Activated CD4-positive, alpha-beta T cell treated with anti-CD3 and anti-CD28 coated beads, Interleukin-2, amount 10 ng/mL, durations not matched to agents 7 days and 5 days (primary cell): ENCODE results near the gene ILRUN. TPM values are rescaled to one million over a fixed set of nuclear protein-coding genes. Genes with fewer than 3 reads are reported as not detected.
"Not testable (repeated sequence)": the region's sequence is repeated elsewhere in the genome, so short reads cannot be mapped to it uniquely, and the experiment has no call there.

Source experiments
- CTCF ChIA-PET: fragments of 350-600 bp; sonication (Branson Sonifier 250); formaldehyde crosslinking; loops from one replicate; lab custom pipeline; 2021; ENCODE audit warnings: antibody characterized with exemption; lab: Charles Lee
- POLR2A ChIA-PET: fragments of 350-600 bp; sonication (Branson Sonifier 250); formaldehyde crosslinking; loops from one replicate; lab custom pipeline; 2021; ENCODE audit warnings: antibody characterized with exemption; lab: Charles Lee
- DNase-seq: peaks from one replicate; pipeline ENCODE4 v3.0.0-alpha.2; 2020
- H3K27ac Mint-ChIP-seq: one replicate; pipeline ENCODE4 v1.8.0; 2021; ENCODE audit warnings: mild to moderate bottlenecking, moderate library complexity, mixed read lengths
- H3K27me3 Mint-ChIP-seq: one replicate; pipeline ENCODE4 v1.8.0; 2021; ENCODE audit warnings: mixed read lengths
- H3K36me3 Mint-ChIP-seq: one replicate; pipeline ENCODE4 v1.8.0; 2021; ENCODE audit warnings: low read depth, mixed read lengths
- H3K4me1 Mint-ChIP-seq: one replicate; pipeline ENCODE4 v1.8.0; 2021; ENCODE audit warnings: mixed read lengths
- H3K4me3 Mint-ChIP-seq: one replicate; pipeline ENCODE4 v1.8.0; 2021; ENCODE audit warnings: mild to moderate bottlenecking, moderate library complexity, mixed read lengths
- H3K9me3 Mint-ChIP-seq: one replicate; pipeline ENCODE4 v1.8.0; 2021; ENCODE audit warnings: mixed read lengths
- total RNA-seq, 2 experiments: library from RNA; stranded (reverse); gene quantifications; one replicate each; pipeline ENCODE4 v1.2.3, GENCODE V29; 2021

The ILRUN gene
- total RNA-seq, 2 experiments from 2014 or later = 68.0 to 72.0 TPM

DNA sequence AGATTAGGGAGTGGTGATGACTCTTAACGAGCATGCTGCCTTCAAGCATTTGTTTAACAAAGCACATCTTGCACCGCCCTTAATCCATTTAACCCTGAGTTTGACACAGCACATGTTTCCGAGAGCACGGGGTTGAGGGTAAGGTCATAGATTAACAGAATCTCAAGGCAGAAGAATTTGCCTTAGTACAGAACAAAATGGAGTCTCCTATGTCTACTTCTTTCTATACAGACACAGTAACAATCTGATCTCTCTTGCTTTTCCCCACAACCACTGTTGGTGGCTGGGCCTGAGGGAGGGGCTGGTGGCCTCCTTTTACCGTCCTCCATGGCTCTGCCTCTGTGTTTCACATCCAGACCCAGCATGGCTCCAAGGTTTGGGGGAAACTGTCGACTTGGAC is 23.6 kb upstream of the ILRUN start:
- CTCF ChIA-PET, H3K4me3 Mint-ChIP-seq, H3K9me3 Mint-ChIP-seq, DNase-seq, POLR2A ChIA-PET, H3K4me1 Mint-ChIP-seq, H3K27me3 Mint-ChIP-seq, H3K27ac Mint-ChIP-seq, H3K36me3 Mint-ChIP-seq: not testable (repeated sequence)

- H3K27ac Mint-ChIP-seq, H3K36me3 Mint-ChIP-seq, CTCF ChIA-PET, H3K27me3 Mint-ChIP-seq, H3K4me3 Mint-ChIP-seq, POLR2A ChIA-PET, DNase-seq, H3K9me3 Mint-ChIP-seq, H3K4me1 Mint-ChIP-seq: not testable (repeated sequence)
These were observed 23.1 kb upstream of the ILRUN start for GRCh38 chr6:34719646-34720045.

GRCh38 chr6:34718976-34719375 is 22.4 kb upstream of the ILRUN start:
- DNase-seq = no peak
- H3K9me3 Mint-ChIP-seq = no peaks in the 10 kb centered on the region
- peaks cover 6% of the 10 kb centered on the region for H3K27me3 Mint-ChIP-seq
- H3K36me3 Mint-ChIP-seq = no peaks in the 10 kb centered on the region
- POLR2A ChIA-PET = no interaction called here
- H3K4me1 Mint-ChIP-seq = no peaks in the 10 kb centered on the region
- H3K27ac Mint-ChIP-seq = no peak overlapping the region
- H3K4me3 Mint-ChIP-seq = no peak overlapping the region
- CTCF ChIA-PET = no interaction called here

- no peaks in the 10 kb centered on the region for H3K4me1 Mint-ChIP-seq
- no peaks in the 10 kb centered on the region for H3K36me3 Mint-ChIP-seq
- ChIA-PET CTCF (interaction anchor here (0.6 to 1.1 kb wide), 4 partner anchors 8 to 370 kb away, joined by 3 to 4 read pairs (median 4); no protein-coding TSS in a partner anchor), POLR2A (no interaction called here)
- H3K9me3 Mint-ChIP-seq = no peaks in the 10 kb centered on the region
- H3K27ac Mint-ChIP-seq = no peak overlapping the region
- no peak overlapping the region for H3K4me3 Mint-ChIP-seq
- H3K27me3 Mint-ChIP-seq = peaks cover 6% of the 10 kb centered on the region
- no peak for DNase-seq
These were observed 20.9 kb upstream of the ILRUN start for GRCh38 chr6:34717466-34717865.

- H3K36me3 Mint-ChIP-seq = no peaks in the 10 kb centered on the region
- H3K4me1 Mint-ChIP-seq = no peaks in the 10 kb centered on the region
- H3K4me3 Mint-ChIP-seq = no peak overlapping the region
- ChIA-PET CTCF (no interaction called here), POLR2A (interaction anchor here (0.6 kb wide), 1 partner anchor 188 kb away, joined by 5 read pairs; no protein-coding TSS in a partner anchor)
- DNase-seq = no peak
- H3K27me3 Mint-ChIP-seq = peaks cover 6% of the 10 kb centered on the region
- H3K9me3 Mint-ChIP-seq = no peaks in the 10 kb centered on the region
- H3K27ac Mint-ChIP-seq = peak overlapping the region; percentile 68
These were observed 18.1 kb upstream of the ILRUN start for GRCh38 chr6:34714663-34715062.

GRCh38 chr6:34712881-34713280 is 16.3 kb upstream of the ILRUN start:
- H3K4me1 Mint-ChIP-seq, H3K9me3 Mint-ChIP-seq, H3K4me3 Mint-ChIP-seq, H3K27me3 Mint-ChIP-seq, DNase-seq, H3K36me3 Mint-ChIP-seq, CTCF ChIA-PET, H3K27ac Mint-ChIP-seq, POLR2A ChIA-PET: not testable (repeated sequence)

DNA sequence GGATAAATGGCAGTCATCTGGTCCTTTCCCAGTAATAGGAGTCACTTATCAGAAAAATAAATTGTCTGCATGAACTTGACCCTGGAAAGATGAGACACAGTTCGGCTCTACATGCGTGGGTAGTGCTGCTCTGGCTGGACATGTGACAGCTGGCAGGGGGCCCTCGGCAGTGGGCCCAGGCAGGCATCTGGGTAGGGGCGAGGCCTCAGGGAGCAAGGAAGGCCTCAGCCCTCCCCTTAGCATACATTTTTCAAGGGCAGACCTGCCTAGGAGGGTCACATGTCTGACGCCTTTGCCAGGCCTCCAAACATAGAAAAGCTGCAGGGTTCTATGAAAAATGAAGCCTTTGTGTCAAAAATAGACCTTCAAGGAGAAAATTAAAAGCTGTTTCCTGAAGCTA is 12.8 kb upstream of the ILRUN start:
- CTCF ChIA-PET = interaction anchor here (0.6 to 1.0 kb wide), 2 partner anchors 8 to 53 kb away, joined by 3 to 4 read pairs; no protein-coding TSS in a partner anchor
- H3K9me3 Mint-ChIP-seq = no peaks in the 10 kb centered on the region
- DNase-seq = no peak
- no peaks in the 10 kb centered on the region for H3K27me3 Mint-ChIP-seq
- no peaks in the 10 kb centered on the region for H3K36me3 Mint-ChIP-seq
- H3K27ac Mint-ChIP-seq = no peak overlapping the region
- POLR2A ChIA-PET = no interaction called here
- peaks cover 10% of the 10 kb centered on the region for H3K4me1 Mint-ChIP-seq
- no peak overlapping the region for H3K4me3 Mint-ChIP-seq

DNA sequence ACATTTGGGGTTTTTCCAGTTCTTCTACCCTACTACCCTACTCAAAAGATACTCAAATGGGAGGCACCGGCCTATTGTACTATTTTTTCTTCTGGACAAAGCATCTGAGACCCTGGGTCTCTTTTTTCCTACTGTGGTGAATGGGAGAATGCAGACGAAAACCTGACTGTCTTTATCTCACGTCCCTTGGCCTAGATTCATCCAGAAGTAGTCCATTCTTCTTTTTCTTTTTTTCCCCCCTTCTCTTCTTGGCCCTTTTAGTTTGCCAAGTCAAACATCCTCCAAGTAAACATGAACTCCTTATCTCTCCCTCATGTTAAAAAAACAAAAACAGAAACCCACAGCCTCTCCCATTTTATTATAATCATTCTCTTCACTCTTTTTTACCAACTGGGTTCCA is 8.7 kb upstream of the ILRUN start:
- Mint-ChIP-seq H3K27me3 (no peaks in the 10 kb centered on the region), H3K27ac (peak overlapping the region; percentile 57), H3K4me1 (peaks cover 12% of the 10 kb centered on the region), H3K4me3 (no peak overlapping the region), H3K36me3 (no peaks in the 10 kb centered on the region), H3K9me3 (no peaks in the 10 kb centered on the region)
- POLR2A ChIA-PET = no interaction called here
- no peak for DNase-seq
- CTCF ChIA-PET = no interaction called here

DNA sequence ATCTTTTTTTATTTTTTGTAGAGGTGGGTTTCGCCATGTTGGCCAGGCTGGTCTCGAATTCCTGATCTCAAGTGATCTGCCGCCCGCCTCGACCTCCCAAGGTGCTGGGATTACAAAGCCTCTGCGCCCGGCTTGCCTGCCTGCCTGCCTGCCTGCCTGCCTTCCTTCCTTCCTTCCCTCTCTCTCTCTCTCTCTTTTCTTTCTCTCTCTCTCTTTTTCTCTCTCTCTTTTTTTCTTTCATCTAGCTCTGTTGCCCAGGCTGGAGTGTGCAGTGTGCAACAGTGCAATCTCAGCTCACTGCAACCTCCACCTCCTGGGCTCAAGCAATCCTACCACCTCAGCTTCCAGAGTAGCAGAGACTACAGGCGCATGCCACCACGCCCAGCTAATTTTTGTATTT is 4.6 kb upstream of the ILRUN start:
- Mint-ChIP-seq H3K36me3 (no peaks in the 10 kb centered on the region), H3K4me3 (no peak overlapping the region), H3K4me1 (peaks cover 26% of the 10 kb centered on the region), H3K27me3 (no peaks in the 10 kb centered on the region), H3K9me3 (no peaks in the 10 kb centered on the region), H3K27ac (no peak overlapping the region)
- CTCF ChIA-PET = interaction anchor here (0.6 kb wide), 1 partner anchor 231 kb away, joined by 3 read pairs; no protein-coding TSS in a partner anchor
- no peak for DNase-seq
- POLR2A ChIA-PET = no interaction called here

- Mint-ChIP-seq H3K27me3 (no peaks in the 10 kb centered on the region), H3K36me3 (peaks cover 17% of the 10 kb centered on the region), H3K4me3 (peak overlapping the region; percentile 96), H3K27ac (no peak overlapping the region), H3K4me1 (peaks cover 40% of the 10 kb centered on the region), H3K9me3 (no peaks in the 10 kb centered on the region)
- no peak for DNase-seq
- ChIA-PET POLR2A (no interaction called here), CTCF (no interaction called here)
These were observed 1.5 kb upstream of the ILRUN start for GRCh38 chr6:34697904-34698559.

DNA sequence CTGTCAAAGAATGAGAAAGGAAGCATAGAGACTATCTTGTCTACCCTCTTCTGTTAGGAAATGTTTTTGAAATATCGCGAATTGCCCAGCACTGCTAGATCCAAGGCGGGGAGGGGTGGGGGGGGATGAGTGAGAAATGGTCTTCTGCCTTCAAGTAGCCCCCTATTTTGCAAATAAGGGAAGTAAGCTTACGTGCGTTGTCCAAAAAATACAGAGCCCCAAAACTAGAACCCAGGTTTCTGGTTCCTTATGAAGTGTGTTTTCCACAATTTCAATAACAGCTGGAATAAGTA is 923 bp upstream of the ILRUN start:
- POLR2A ChIA-PET = no interaction called here
- CTCF ChIA-PET = no interaction called here
- H3K27ac Mint-ChIP-seq = peak overlapping the region; percentile 99
- H3K4me1 Mint-ChIP-seq = peaks cover 40% of the 10 kb centered on the region
- no peak for DNase-seq
- no peaks in the 10 kb centered on the region for H3K27me3 Mint-ChIP-seq
- H3K9me3 Mint-ChIP-seq = no peaks in the 10 kb centered on the region
- peak overlapping the region; percentile 96 for H3K4me3 Mint-ChIP-seq
- peaks cover 17% of the 10 kb centered on the region for H3K36me3 Mint-ChIP-seq

- no peaks in the 10 kb centered on the region for H3K9me3 Mint-ChIP-seq
- no peaks in the 10 kb centered on the region for H3K27me3 Mint-ChIP-seq
These were observed 303 bp downstream of the ILRUN start for GRCh38 chr6:34696189-34696738.

GRCh38 chr6:34695729-34696188 is 808 bp downstream of the ILRUN start:
- Mint-ChIP-seq H3K9me3 (no peaks in the 10 kb centered on the region), H3K27me3 (no peaks in the 10 kb centered on the region), H3K4me1 (peaks cover 43% of the 10 kb centered on the region), H3K4me3 (peak overlapping the region; percentile 96), H3K27ac (peak overlapping the region; percentile 99), H3K36me3 (peaks cover 17% of the 10 kb centered on the region)
- ChIA-PET POLR2A (interaction anchor here (0.6 to 0.9 kb wide), 3 partner anchors 37 to 610 kb away, joined by 3 read pairs; no protein-coding TSS in a partner anchor), CTCF (interaction anchor here (0.8 to 1.5 kb wide), 2 partner anchors 57 to 236 kb away, joined by 3 to 5 read pairs; no protein-coding TSS in a partner anchor)
- DNase-seq = no peak

More at GRCh38 chr6:34696189-34696738, 303 bp downstream of the ILRUN start:
- peak overlapping the region; percentile 99 for H3K27ac Mint-ChIP-seq
- H3K4me1 Mint-ChIP-seq = peaks cover 43% of the 10 kb centered on the region
- no peak for DNase-seq
- ChIA-PET CTCF (interaction anchor here (0.6 to 1.5 kb wide), 4 partner anchors 15 to 532 kb away, joined by 3 to 5 read pairs (median 4); no protein-coding TSS in a partner anchor), POLR2A (interaction anchor here (0.5 to 0.9 kb wide), 5 partner anchors 38 to 610 kb away, joined by 3 to 4 read pairs (median 3); partner anchors contain the start of gene SNRPC)
- H3K36me3 Mint-ChIP-seq = peaks cover 17% of the 10 kb centered on the region
- H3K4me3 Mint-ChIP-seq = peak overlapping the region; percentile 96
